Testis (tissue), 2 donors: Measurements from ENCODE around the gene ATF5.

Source experiments
- CTCF ChIP-seq, 3 experiments: fragments of 450-650 bp in 2 of 3; fragments of 200-600 bp in 1 of 3; sonication (generic) in 1 of 3; IDR thresholded peaks; one replicate each; pipeline ENCODE4 v1.5.1; 2016 to 2019; ENCODE audit warnings: antibody characterized with exemption in 3 of 3, mild to moderate bottlenecking in 2 of 3, moderate library complexity in 1 of 3
- POLR2A ChIP-seq: fragments of 450-650 bp; IDR thresholded peaks from one replicate; pipeline ENCODE4 v1.6.1; 2017; ENCODE audit warnings: antibody characterized with exemption, mild to moderate bottlenecking, moderate library complexity

- TF ChIP-seq CTCF (IDR thresholded peaks at IDR 0.05), result no peak
- TF ChIP-seq POLR2A, result no peak
Observed at GRCh38 chr19:49977076-49977475, 48.1 kb downstream of the ATF5 start.
